Activated naive CD8-positive, alpha-beta T cell treated with anti-CD3 and anti-CD28 coated beads, Interleukin-2, amount 10 ng/mL, durations not matched to agents 7 days and 5 days (primary cell): ENCODE measurements around the gene ZDHHC11B. TPM values are rescaled to one million over a fixed set of nuclear protein-coding genes. Genes with fewer than 3 reads are reported as not detected.
"Not testable (repeated sequence)": the region's sequence is repeated elsewhere in the genome, so short reads cannot be mapped to it uniquely, and the experiment has no call there.

Experiments used
- ATAC-seq: fragments of 150-1000 bp; cut with Tn5 transposase; one replicate; pipeline ENCODE4 v1.10.0; 2021; ENCODE audit warnings: low read depth, moderate library complexity
- POLR2A ChIA-PET: fragments of 350-600 bp; sonication (Branson Sonifier 250); formaldehyde crosslinking; loops from one replicate; lab custom pipeline; 2021; ENCODE audit warnings: antibody characterized with exemption; lab: Charles Lee
- DNase-seq: peaks from one replicate; pipeline ENCODE4 v3.0.0; 2021
- H3K27ac Mint-ChIP-seq: one replicate; pipeline ENCODE4 v1.8.0; 2022; ENCODE audit warnings: mild to moderate bottlenecking, mixed read lengths
- H3K27me3 Mint-ChIP-seq: one replicate; pipeline ENCODE4 v1.8.0; 2022; ENCODE audit warnings: mild to moderate bottlenecking, moderate library complexity, mixed read lengths
- H3K36me3 Mint-ChIP-seq: one replicate; pipeline ENCODE4 v1.8.0; 2021; ENCODE audit warnings: mild to moderate bottlenecking, mixed read lengths
- H3K4me1 Mint-ChIP-seq: one replicate; pipeline ENCODE4 v1.8.0; 2021; ENCODE audit warnings: mixed read lengths
- H3K4me3 Mint-ChIP-seq: one replicate; pipeline ENCODE4 v1.8.0; 2022; ENCODE audit warnings: mild to moderate bottlenecking, moderate library complexity, mixed read lengths
- H3K9me3 Mint-ChIP-seq: one replicate; pipeline ENCODE4 v1.8.0; 2021; ENCODE audit warnings: mixed read lengths
- total RNA-seq, 2 experiments: library from RNA; stranded (reverse); gene quantifications; one replicate each; pipeline ENCODE4 v1.2.3, GENCODE V29; 2021

The ZDHHC11B gene
- total RNA-seq, 2 experiments from 2014 or later, result 2.0 to 2.4 TPM

- H3K27me3 Mint-ChIP-seq, H3K4me3 Mint-ChIP-seq, DNase-seq, POLR2A ChIA-PET, ATAC-seq, H3K4me1 Mint-ChIP-seq, H3K27ac Mint-ChIP-seq: not testable (repeated sequence)
- Mint-ChIP-seq H3K9me3 (peaks cover 11% of the 10 kb centered on the region), H3K36me3 (peaks cover 13% of the 10 kb centered on the region)
Measured at GRCh38 chr5:798505-799138, 14.1 kb upstream of the ZDHHC11B start.

- ATAC-seq, H3K27ac Mint-ChIP-seq, H3K9me3 Mint-ChIP-seq, H3K4me1 Mint-ChIP-seq, DNase-seq, POLR2A ChIA-PET, H3K27me3 Mint-ChIP-seq, H3K4me3 Mint-ChIP-seq: not testable (repeated sequence)
- H3K36me3 Mint-ChIP-seq, result peaks cover 11% of the 10 kb centered on the region
Measured at GRCh38 chr5:797986-798385, 13.5 kb upstream of the ZDHHC11B start.

GRCh38 chr5:795873-796272, 11.3 kb upstream of the ZDHHC11B start:
- H3K27me3 Mint-ChIP-seq, result peaks cover 14% of the 10 kb centered on the region
- ATAC-seq, H3K4me1 Mint-ChIP-seq, POLR2A ChIA-PET, H3K9me3 Mint-ChIP-seq, H3K27ac Mint-ChIP-seq, H3K36me3 Mint-ChIP-seq, DNase-seq, H3K4me3 Mint-ChIP-seq: not testable (repeated sequence)

- H3K9me3 Mint-ChIP-seq, H3K27ac Mint-ChIP-seq, ATAC-seq, DNase-seq, H3K4me3 Mint-ChIP-seq, H3K4me1 Mint-ChIP-seq, POLR2A ChIA-PET, H3K36me3 Mint-ChIP-seq: not testable (repeated sequence)
- H3K27me3 Mint-ChIP-seq, result peaks cover 21% of the 10 kb centered on the region
Measured at GRCh38 chr5:794948-795347, 10.4 kb upstream of the ZDHHC11B start.

- DNase-seq, H3K4me1 Mint-ChIP-seq, H3K9me3 Mint-ChIP-seq, POLR2A ChIA-PET, ATAC-seq, H3K4me3 Mint-ChIP-seq, H3K36me3 Mint-ChIP-seq, H3K27ac Mint-ChIP-seq: not testable (repeated sequence)
- H3K27me3 Mint-ChIP-seq, result peaks cover 26% of the 10 kb centered on the region
Measured at GRCh38 chr5:788703-789102, 4.2 kb upstream of the ZDHHC11B start.

- H3K27me3 Mint-ChIP-seq, result peaks cover 23% of the 10 kb centered on the region
- POLR2A ChIA-PET, H3K27ac Mint-ChIP-seq, H3K9me3 Mint-ChIP-seq, H3K4me3 Mint-ChIP-seq, H3K4me1 Mint-ChIP-seq, H3K36me3 Mint-ChIP-seq, ATAC-seq, DNase-seq: not testable (repeated sequence)
Measured at GRCh38 chr5:787857-788233, 3.3 kb upstream of the ZDHHC11B start.

- H3K9me3 Mint-ChIP-seq, DNase-seq, H3K36me3 Mint-ChIP-seq, H3K27ac Mint-ChIP-seq, H3K4me1 Mint-ChIP-seq, H3K4me3 Mint-ChIP-seq, POLR2A ChIA-PET, ATAC-seq: not testable (repeated sequence)
- peaks cover 19% of the 10 kb centered on the region for H3K27me3 Mint-ChIP-seq
Measured at GRCh38 chr5:787224-787856, 2.8 kb upstream of the ZDHHC11B start.

- H3K27me3 Mint-ChIP-seq, result peaks cover 11% of the 10 kb centered on the region
- H3K27ac Mint-ChIP-seq, POLR2A ChIA-PET, H3K4me1 Mint-ChIP-seq, H3K36me3 Mint-ChIP-seq, H3K9me3 Mint-ChIP-seq: not testable (repeated sequence)
- DNase-seq (peak; percentile 46), ATAC-seq (peak; percentile 30)
- H3K4me3 Mint-ChIP-seq, result peak overlapping the region; percentile 52
Measured at GRCh38 chr5:785181-785705, 714 bp upstream of the ZDHHC11B start.

GRCh38 chr5:783881-784427, 575 bp downstream of the ZDHHC11B start:
- H3K27me3 Mint-ChIP-seq, H3K9me3 Mint-ChIP-seq, ATAC-seq, POLR2A ChIA-PET, H3K4me1 Mint-ChIP-seq, H3K36me3 Mint-ChIP-seq, H3K27ac Mint-ChIP-seq: not testable (repeated sequence)
- peak overlapping the region; percentile 28 for H3K4me3 Mint-ChIP-seq
- DNase-seq, result peak; percentile 58

GRCh38 chr5:783049-783802, 1.3 kb downstream of the ZDHHC11B start:
- H3K27me3 Mint-ChIP-seq, H3K27ac Mint-ChIP-seq, H3K4me1 Mint-ChIP-seq, H3K36me3 Mint-ChIP-seq, POLR2A ChIA-PET, ATAC-seq, H3K9me3 Mint-ChIP-seq: not testable (repeated sequence)
- H3K4me3 Mint-ChIP-seq, result peak overlapping the region; percentile 28
- DNase-seq, result peak; percentile 49

GRCh38 chr5:782356-782755, 2.2 kb downstream of the ZDHHC11B start:
- H3K4me1 Mint-ChIP-seq, H3K9me3 Mint-ChIP-seq, DNase-seq, H3K27me3 Mint-ChIP-seq, POLR2A ChIA-PET, H3K4me3 Mint-ChIP-seq, H3K36me3 Mint-ChIP-seq, ATAC-seq, H3K27ac Mint-ChIP-seq: not testable (repeated sequence)

- POLR2A ChIA-PET, H3K27me3 Mint-ChIP-seq, H3K36me3 Mint-ChIP-seq, H3K4me3 Mint-ChIP-seq, H3K9me3 Mint-ChIP-seq, H3K27ac Mint-ChIP-seq, ATAC-seq, H3K4me1 Mint-ChIP-seq: not testable (repeated sequence)
- DNase-seq, result peak; percentile 28
Measured at GRCh38 chr5:780571-780970, 4.0 kb downstream of the ZDHHC11B start.

GRCh38 chr5:778967-779366, 5.6 kb downstream of the ZDHHC11B start:
- H3K4me3 Mint-ChIP-seq, ATAC-seq, DNase-seq, POLR2A ChIA-PET, H3K27ac Mint-ChIP-seq, H3K4me1 Mint-ChIP-seq, H3K9me3 Mint-ChIP-seq, H3K36me3 Mint-ChIP-seq, H3K27me3 Mint-ChIP-seq: not testable (repeated sequence)
